Hepatocyte (in vitro differentiated cells): Measurements from ENCODE around the gene OR10V1. TPM values are rescaled to one million over a fixed set of nuclear protein-coding genes. Genes with fewer than 3 reads are reported as not detected.
A peak's percentile ranks its signal among the peaks of the same experiment; 100 is the strongest.

Experiments
- DNase-seq: peaks from one replicate; pipeline ENCODE4 v3.0.0-alpha.2; 2016; ENCODE audit warnings: low spot score
- H2AFZ ChIP-seq: fragments of 200-600 bp; sonication (generic); 2 replicates; pipeline ENCODE4 v1.6.0; 2016; ENCODE audit warnings: antibody characterized with exemption, mild to moderate bottlenecking
- H3K27ac ChIP-seq: fragments of 200-600 bp; sonication (generic); 2 replicates; pipeline ENCODE4 v1.5.1; 2016; ENCODE audit warnings: mild to moderate bottlenecking
- H3K27me3 ChIP-seq: fragments of 200-600 bp; sonication (generic); 2 replicates; pipeline ENCODE4 v1.6.1; 2016
- H3K36me3 ChIP-seq: fragments of 200-600 bp; sonication (generic); replicated peaks from 2 replicates; pipeline ENCODE4 v1.5.1; 2016; ENCODE audit warnings: low read depth; ENCODE audit not compliant: insufficient read depth
- H3K4me1 ChIP-seq: fragments of 200-600 bp; sonication (generic); 2 replicates; pipeline ENCODE4 v1.5.1; 2016; ENCODE audit warnings: mild to moderate bottlenecking, moderate library complexity; ENCODE audit not compliant: insufficient read depth
- H3K4me2 ChIP-seq: fragments of 200-600 bp; sonication (generic); 2 replicates; pipeline ENCODE4 v1.6.0; 2016
- H3K4me3 ChIP-seq: fragments of 200-600 bp; sonication (generic); 2 replicates; pipeline ENCODE4 v1.5.1; 2016; ENCODE audit warnings: mild to moderate bottlenecking
- H3K79me2 ChIP-seq: fragments of 200-600 bp; sonication (generic); 2 replicates; pipeline ENCODE4 v1.6.0; 2017; ENCODE audit warnings: mild to moderate bottlenecking
- H3K9me2 ChIP-seq: fragments of 200-600 bp; sonication (generic); replicated peaks from 2 replicates; pipeline ENCODE4 v1.6.0; 2017; ENCODE audit warnings: mild to moderate bottlenecking; ENCODE audit not compliant: insufficient read depth
- H3K9me3 ChIP-seq: fragments of 200-600 bp; sonication (generic); 2 replicates; pipeline ENCODE4 v1.5.1; 2016; ENCODE audit warnings: low read depth, mild to moderate bottlenecking
- H4K20me1 ChIP-seq: fragments of 200-600 bp; sonication (generic); 2 replicates; pipeline ENCODE4 v1.6.0; 2016; ENCODE audit warnings: mild to moderate bottlenecking; ENCODE audit not compliant: insufficient read depth, poor library complexity, severe bottlenecking
- EZH2 ChIP-seq: fragments of 200-600 bp; sonication (generic); IDR thresholded peaks from 2 replicates; pipeline ENCODE4 v1.6.1; 2016; ENCODE audit warnings: antibody characterized with exemption, mild to moderate bottlenecking, borderline replicate concordance
- EZH2phosphoT487 ChIP-seq: fragments of 200-600 bp; sonication (generic); IDR thresholded peaks from one replicate; pipeline ENCODE4 v1.6.1; 2018; ENCODE audit warnings: antibody characterized with exemption, mild to moderate bottlenecking, low read depth, moderate library complexity; ENCODE audit not compliant: unreplicated experiment, severe bottlenecking
- WGBS: methylation state at CpG from one replicate; pipeline ENCODE4 v1.1.6; 2016; ENCODE audit warnings: low lambda C conversion rate; ENCODE audit errors: missing lambda C conversion rate; 5-methylcytosine and 5-hydroxymethylcytosine counted together
- polyA plus RNA-seq: library from polyadenylated mRNA; unstranded; fragments of >200 nt; fragmentation: Nextera tagmentation; extraction: Ambion mirVana; gene quantifications from 2 replicates; pipeline ENCODE4 v1.2.1, GENCODE V29; 2016
- total RNA-seq: library from RNA; depleted of rRNA; stranded (reverse); fragments of >200 nt; gene quantifications from 2 replicates; pipeline ENCODE4 v1.2.3, GENCODE V29; 2014
- TF ChIP-seq, protein P1 (sequence below): fragments of 200-600 bp; sonication (generic); IDR thresholded peaks from 2 replicates; pipeline ENCODE4 v1.5.1; 2016; ENCODE audit warnings: antibody characterized with exemption, mild to moderate bottlenecking; ENCODE audit not compliant: poor library complexity

The OR10V1 gene
- total and polyA plus RNA-seq, 2 experiments from 2014 or later, result not detected

- Histone ChIP-seq H3K36me3 (no peaks in the 10 kb centered on the region), H3K79me2 (peaks cover 57% of the 10 kb centered on the region), H3K9me2 (no peaks in the 10 kb centered on the region), H3K4me2 (peak within 1 kb of the TSS; percentile 88), H4K20me1 (peaks cover 9% of the 10 kb centered on the region), H2AFZ (peak within 1 kb of the TSS; percentile 86), H3K27ac (peak within 1 kb of the TSS; percentile 96), H3K9me3 (no peaks in the 10 kb centered on the region), H3K27me3 (no peaks in the 10 kb centered on the region), H3K4me1 (peaks cover 18% of the 10 kb centered on the region), H3K4me3 (peak within 1 kb of the TSS; percentile 86)
- 2% methylated on average over 43 of the region's 68 CpGs for WGBS
- DNase-seq, result peak; percentile 100
- TF ChIP-seq, protein P1, sequence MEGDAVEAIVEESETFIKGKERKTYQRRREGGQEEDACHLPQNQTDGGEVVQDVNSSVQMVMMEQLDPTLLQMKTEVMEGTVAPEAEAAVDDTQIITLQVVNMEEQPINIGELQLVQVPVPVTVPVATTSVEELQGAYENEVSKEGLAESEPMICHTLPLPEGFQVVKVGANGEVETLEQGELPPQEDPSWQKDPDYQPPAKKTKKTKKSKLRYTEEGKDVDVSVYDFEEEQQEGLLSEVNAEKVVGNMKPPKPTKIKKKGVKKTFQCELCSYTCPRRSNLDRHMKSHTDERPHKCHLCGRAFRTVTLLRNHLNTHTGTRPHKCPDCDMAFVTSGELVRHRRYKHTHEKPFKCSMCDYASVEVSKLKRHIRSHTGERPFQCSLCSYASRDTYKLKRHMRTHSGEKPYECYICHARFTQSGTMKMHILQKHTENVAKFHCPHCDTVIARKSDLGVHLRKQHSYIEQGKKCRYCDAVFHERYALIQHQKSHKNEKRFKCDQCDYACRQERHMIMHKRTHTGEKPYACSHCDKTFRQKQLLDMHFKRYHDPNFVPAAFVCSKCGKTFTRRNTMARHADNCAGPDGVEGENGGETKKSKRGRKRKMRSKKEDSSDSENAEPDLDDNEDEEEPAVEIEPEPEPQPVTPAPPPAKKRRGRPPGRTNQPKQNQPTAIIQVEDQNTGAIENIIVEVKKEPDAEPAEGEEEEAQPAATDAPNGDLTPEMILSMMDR, result no peak
- TF ChIP-seq EZH2 (no peak), EZH2phosphoT487 (no peak)
Measured at GRCh38 chr11:59668950-59669610, 44.6 kb downstream of the OR10V1 start, which contains the start of gene PATL1. TSS of gene PATL1 (minus strand) at chr11:59669037. CDS start at chr11:59668895, 142 bp downstream.

GRCh38 chr11:59668188-59668949, 45.3 kb downstream of the OR10V1 start:
- no peaks in the 10 kb centered on the region for H3K36me3 ChIP-seq
- peak overlapping the region; percentile 86 for H3K4me3 ChIP-seq
- peaks cover 17% of the 10 kb centered on the region for H3K4me1 ChIP-seq
- peaks cover 64% of the 10 kb centered on the region for H3K79me2 ChIP-seq
- peak overlapping the region; percentile 88 for H3K4me2 ChIP-seq
- no peak for TF ChIP-seq EZH2
- no peak for TF ChIP-seq EZH2phosphoT487
- TF ChIP-seq, protein P1, result peak; percentile 14
- 2% methylated on average over 25 of the region's 39 CpGs for WGBS
- H3K27ac ChIP-seq, result peak overlapping the region; percentile 96
- no peaks in the 10 kb centered on the region for H3K27me3 ChIP-seq
- DNase-seq, result peak; percentile 64
- peak overlapping the region; percentile 86 for H2AFZ ChIP-seq
- peaks cover 9% of the 10 kb centered on the region for H4K20me1 ChIP-seq
- H3K9me3 ChIP-seq, result no peaks in the 10 kb centered on the region
- no peaks in the 10 kb centered on the region for H3K9me2 ChIP-seq

GRCh38 chr11:59667812-59668187, 45.8 kb downstream of the OR10V1 start:
- Histone ChIP-seq H3K4me1 (peaks cover 17% of the 10 kb centered on the region), H3K4me2 (peak overlapping the region; percentile 88), H3K27me3 (no peaks in the 10 kb centered on the region), H3K79me2 (peaks cover 69% of the 10 kb centered on the region), H2AFZ (no peak overlapping the region), H3K27ac (peak overlapping the region; percentile 96), H3K9me2 (no peaks in the 10 kb centered on the region), H3K9me3 (no peaks in the 10 kb centered on the region), H3K36me3 (no peaks in the 10 kb centered on the region), H4K20me1 (peaks cover 9% of the 10 kb centered on the region), H3K4me3 (peak overlapping the region; percentile 86)
- TF ChIP-seq EZH2 (no peak), EZH2phosphoT487 (no peak)
- TF ChIP-seq, protein P1, result no peak
- no peak for DNase-seq
- 32% methylated on average over 3 of the region's 3 CpGs for WGBS
